SK-N-SH (cell line): Measurements from ENCODE around the gene GRM1. TPM values are rescaled to one million over a fixed set of nuclear protein-coding genes. Genes with fewer than 3 reads are reported as not detected.

Experiments used
- CTCF ChIA-PET: fragments of 300-600, 350-600 bp; formaldehyde crosslinking; extraction: SDS; loops from one replicate; lab custom pipeline; 2021; lab: Yijun Ruan, JAX
- POLR2A ChIA-PET: fragments of 350-600 bp; sonication (Branson Sonifier 250); formaldehyde crosslinking; extraction: SDS; loops from one replicate; lab custom pipeline; 2020; ENCODE audit warnings: antibody characterized with exemption, inconsistent platforms; lab: Yijun Ruan, JAX
- DNase-seq: peaks from one replicate; pipeline ENCODE4 v3.0.0; 2012
- H2AFZ ChIP-seq: fragments of 200-600 bp; sonication (generic); 2 replicates; pipeline ENCODE4 v1.8.1; 2016; ENCODE audit warnings: antibody characterized with exemption, mild to moderate bottlenecking, low read depth
- H3F3A ChIP-seq: fragments of 200-600 bp; sonication (generic); replicated peaks from 2 replicates; pipeline ENCODE3; 2016; ENCODE audit warnings: antibody characterized with exemption, mild to moderate bottlenecking; ENCODE audit not compliant: insufficient read depth
- H3K27ac ChIP-seq, 2 experiments: fragments of 200-500 bp in 1 of 2; fragments of 200-600 bp in 1 of 2; sonication (Bioruptor generic) in 1 of 2; sonication (generic), shearing (Covaris generic) in 1 of 2; 2 replicates each; pipeline versions ENCODE4 v1.5.1 to v1.6.1; 2014 to 2016; ENCODE audit warnings: low read depth in 2 of 2, inconsistent platforms in 1 of 2, low read length in 1 of 2, mild to moderate bottlenecking in 1 of 2, mixed read lengths in 1 of 2
- H3K27me3 ChIP-seq: fragments of 200-600 bp; sonication (generic), shearing (Covaris generic); 2 replicates; pipeline ENCODE4 v1.6.1; 2016; ENCODE audit warnings: mixed run types; ENCODE audit not compliant: insufficient read depth
- H3K36me3 ChIP-seq, 2 experiments: fragments of 200-500 bp in 1 of 2; fragments of 200-600 bp in 1 of 2; sonication (Bioruptor generic) in 1 of 2; sonication (generic) in 1 of 2; replicated peaks in 1 of 2; 2 replicates each; pipeline versions ENCODE3 to v1.5.1; 2014 to 2016; ENCODE audit warnings: low read length in 1 of 2, mild to moderate bottlenecking in 1 of 2; ENCODE audit not compliant: insufficient read depth in 2 of 2, control insufficient read depth in 1 of 2
- H3K4me1 ChIP-seq, 2 experiments: fragments of 200-500 bp in 1 of 2; fragments of 200-600 bp in 1 of 2; sonication (Bioruptor generic) in 1 of 2; sonication (generic), shearing (Covaris generic) in 1 of 2; 2 replicates each; pipeline versions ENCODE4 v1.5.1 to v1.6.1; 2014 to 2016; ENCODE audit warnings: low read depth in 1 of 2, low read length in 1 of 2, mixed run types in 1 of 2; ENCODE audit not compliant: insufficient read depth in 2 of 2, control insufficient read depth in 1 of 2
- H3K4me2 ChIP-seq: fragments of 200-600 bp; sonication (generic), shearing (Covaris generic); 2 replicates; pipeline ENCODE4 v1.6.1; 2017; ENCODE audit warnings: mixed run types
- H3K4me3 ChIP-seq, 2 experiments: fragments of 200-500 bp in 1 of 2; fragments of 200-600 bp in 1 of 2; sonication (Bioruptor generic) in 1 of 2; sonication (generic), shearing (Covaris generic) in 1 of 2; 2 replicates each; pipeline versions ENCODE4 v1.5.1 to v1.8.1; 2014 to 2016; ENCODE audit warnings: low read depth in 2 of 2, inconsistent platforms in 1 of 2, low read length in 1 of 2, mild to moderate bottlenecking in 1 of 2, mixed read lengths in 1 of 2, moderate library complexity in 1 of 2
- H3K79me2 ChIP-seq: fragments of 200-600 bp; sonication (generic); 2 replicates; pipeline ENCODE4 v1.8.1; 2017; ENCODE audit warnings: mild to moderate bottlenecking; ENCODE audit not compliant: insufficient read depth
- H3K9ac ChIP-seq: fragments of 200-600 bp; sonication (generic); 2 replicates; pipeline ENCODE4 v1.6.1; 2017; ENCODE audit warnings: mixed run types
- H3K9me2 ChIP-seq: fragments of 200-600 bp; sonication (generic); 2 replicates; pipeline ENCODE4 v1.6.1; 2017; ENCODE audit warnings: mixed run types
- H3K9me3 ChIP-seq: fragments of 200-600 bp; sonication (generic); 2 replicates; pipeline ENCODE4 v1.6.1; 2017; ENCODE audit warnings: mixed run types, mild to moderate bottlenecking, moderate library complexity
- H4K20me1 ChIP-seq: fragments of 200-600 bp; sonication (generic); 2 replicates; pipeline ENCODE4 v1.6.1; 2017; ENCODE audit warnings: mild to moderate bottlenecking, mixed run types; ENCODE audit not compliant: insufficient read depth
- CHD2 ChIP-seq: fragments of 150-350 bp; IDR thresholded peaks from 2 replicates; pipeline ENCODE4 v1.6.1; 2018; ENCODE audit warnings: low read length; ENCODE audit not compliant: partially characterized antibody
- FOXJ3 ChIP-seq: sonication (generic); formaldehyde crosslinking; IDR thresholded peaks from 2 replicates; pipeline ENCODE4 v1.5.1; 2020; ENCODE audit warnings: mild to moderate bottlenecking, missing genetic modification reagents
- GATA2 ChIP-seq: sonication (generic); formaldehyde crosslinking; IDR thresholded peaks from 2 replicates; pipeline ENCODE4 v1.5.0; 2020; ENCODE audit warnings: mild to moderate bottlenecking, missing genetic modification reagents
- MEF2A ChIP-seq: IDR thresholded peaks from 2 replicates; pipeline ENCODE4 v1.4.0; 2012; ENCODE audit warnings: low read depth, borderline replicate concordance
- NRF1 ChIP-seq: IDR thresholded peaks from 2 replicates; pipeline ENCODE4 v1.6.1; 2012; ENCODE audit warnings: low read depth, mild to moderate bottlenecking, low read length
- RFX5 ChIP-seq: IDR thresholded peaks from 2 replicates; pipeline ENCODE4 v1.6.1; 2012; ENCODE audit warnings: mild to moderate bottlenecking, improper control_type of control experiment, low read length
- RXRA ChIP-seq: IDR thresholded peaks from 2 replicates; pipeline ENCODE4 v1.4.0; 2012; ENCODE audit warnings: low read depth, mild to moderate bottlenecking, borderline replicate concordance
- SMC3 ChIP-seq: IDR thresholded peaks from 2 replicates; pipeline ENCODE4 v1.6.1; 2012; ENCODE audit warnings: low read depth, low read length, improper control_type of control experiment
- TAF1 ChIP-seq: IDR thresholded peaks from 2 replicates; pipeline ENCODE4 v1.6.1; 2012; ENCODE audit warnings: low read depth, mild to moderate bottlenecking, low read length, moderate library complexity, borderline replicate concordance
- TCF12 ChIP-seq: IDR thresholded peaks from 2 replicates; pipeline ENCODE4 v1.4.0; 2012
- WGBS: methylation state at CpG from one replicate; pipeline ENCODE4 v1.1.6; 2017; ENCODE audit warnings: low lambda C conversion rate; 5-methylcytosine and 5-hydroxymethylcytosine counted together
- polyA plus RNA-seq, 3 experiments: library from polyadenylated mRNA; depleted of rRNA; stranded (reverse); fragments of >200 nt; gene quantifications; 2 replicates each; pipeline ENCODE4 v1.2.3, GENCODE V29; 2012
- TF ChIP-seq, protein P1 (sequence below): IDR thresholded peaks from 2 replicates; pipeline ENCODE4 v1.4.0; 2012; ENCODE audit warnings: low read depth
- TF ChIP-seq, protein P2 (sequence below): IDR thresholded peaks from 2 replicates; pipeline ENCODE4 v1.4.0; 2012; ENCODE audit warnings: low read depth, borderline replicate concordance
- TF ChIP-seq, protein P3 (sequence below): fragments of 200-600 bp; sonication (generic); IDR thresholded peaks from 2 replicates; pipeline ENCODE4 v1.6.1; 2017; ENCODE audit warnings: antibody characterized with exemption, mild to moderate bottlenecking, moderate library complexity
- TF ChIP-seq, protein P4 (sequence below): fragments of 150-350 bp; IDR thresholded peaks from 2 replicates; pipeline ENCODE4 v1.6.1; 2017; ENCODE audit warnings: antibody characterized with exemption, low read length, low read depth, borderline replicate concordance

Gene GRM1
- polyA plus RNA-seq, 1 of the 3 experiments (the other 2 are of a cell fraction) = 0.05 TPM

DNA sequence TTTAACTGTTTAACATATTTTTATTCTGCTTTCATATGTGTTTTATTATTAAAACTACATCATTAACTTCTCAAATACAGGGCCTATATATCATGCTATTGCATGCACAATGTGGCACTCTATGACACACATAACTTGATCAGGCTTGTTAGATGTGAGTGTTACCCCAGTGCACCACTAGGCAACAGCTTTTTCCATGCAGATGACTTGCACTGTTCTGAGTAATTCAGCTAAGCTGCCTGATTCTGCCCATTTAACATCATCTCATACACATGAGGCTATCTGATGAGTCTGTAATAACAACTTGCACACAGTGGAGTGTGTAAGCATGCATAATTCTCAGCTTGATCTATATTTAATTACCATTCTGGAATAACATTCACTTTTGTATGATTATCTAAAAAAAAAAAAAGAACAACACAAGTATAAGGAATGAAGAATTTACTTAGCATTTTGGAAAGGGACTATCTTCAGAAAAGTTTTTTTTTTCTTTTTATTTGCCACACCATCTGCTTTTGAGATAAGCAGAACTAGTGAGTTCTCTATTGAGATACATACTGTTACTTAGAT, 83.1 kb downstream of the GRM1 start:
- ChIA-PET CTCF (no interaction called here), POLR2A (no interaction called here)
- DNase-seq = no peak
- Histone ChIP-seq H3K27me3 (no peaks in the 10 kb centered on the region), H3K9me3 (no peaks in the 10 kb centered on the region), H3K4me2 (no peak overlapping the region), H3K36me3 (no peaks in the 10 kb centered on the region), H3K9me2 (no peaks in the 10 kb centered on the region), H3K4me3 (no peak overlapping the region), H2AFZ (no peak overlapping the region), H3K9ac (no peak overlapping the region), H3K79me2 (no peaks in the 10 kb centered on the region), H3K4me1 (no peaks in the 10 kb centered on the region), H4K20me1 (no peaks in the 10 kb centered on the region), H3K27ac (no peak overlapping the region), H3F3A (no peaks in the 10 kb centered on the region)
- TF ChIP-seq TCF12 = no peak
- TF ChIP-seq, protein P1, sequence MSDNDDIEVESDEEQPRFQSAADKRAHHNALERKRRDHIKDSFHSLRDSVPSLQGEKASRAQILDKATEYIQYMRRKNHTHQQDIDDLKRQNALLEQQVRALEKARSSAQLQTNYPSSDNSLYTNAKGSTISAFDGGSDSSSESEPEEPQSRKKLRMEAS = no peak
- TF ChIP-seq CHD2 = no peak
- TF ChIP-seq MEF2A = no peak
- TF ChIP-seq RFX5 = no peak
- TF ChIP-seq, protein P2, sequence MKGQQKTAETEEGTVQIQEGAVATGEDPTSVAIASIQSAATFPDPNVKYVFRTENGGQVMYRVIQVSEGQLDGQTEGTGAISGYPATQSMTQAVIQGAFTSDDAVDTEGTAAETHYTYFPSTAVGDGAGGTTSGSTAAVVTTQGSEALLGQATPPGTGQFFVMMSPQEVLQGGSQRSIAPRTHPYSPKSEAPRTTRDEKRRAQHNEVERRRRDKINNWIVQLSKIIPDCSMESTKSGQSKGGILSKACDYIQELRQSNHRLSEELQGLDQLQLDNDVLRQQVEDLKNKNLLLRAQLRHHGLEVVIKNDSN = no peak
- no peak for TF ChIP-seq GATA2 (CRISPR knock-in tag)
- TF ChIP-seq, protein P3, sequence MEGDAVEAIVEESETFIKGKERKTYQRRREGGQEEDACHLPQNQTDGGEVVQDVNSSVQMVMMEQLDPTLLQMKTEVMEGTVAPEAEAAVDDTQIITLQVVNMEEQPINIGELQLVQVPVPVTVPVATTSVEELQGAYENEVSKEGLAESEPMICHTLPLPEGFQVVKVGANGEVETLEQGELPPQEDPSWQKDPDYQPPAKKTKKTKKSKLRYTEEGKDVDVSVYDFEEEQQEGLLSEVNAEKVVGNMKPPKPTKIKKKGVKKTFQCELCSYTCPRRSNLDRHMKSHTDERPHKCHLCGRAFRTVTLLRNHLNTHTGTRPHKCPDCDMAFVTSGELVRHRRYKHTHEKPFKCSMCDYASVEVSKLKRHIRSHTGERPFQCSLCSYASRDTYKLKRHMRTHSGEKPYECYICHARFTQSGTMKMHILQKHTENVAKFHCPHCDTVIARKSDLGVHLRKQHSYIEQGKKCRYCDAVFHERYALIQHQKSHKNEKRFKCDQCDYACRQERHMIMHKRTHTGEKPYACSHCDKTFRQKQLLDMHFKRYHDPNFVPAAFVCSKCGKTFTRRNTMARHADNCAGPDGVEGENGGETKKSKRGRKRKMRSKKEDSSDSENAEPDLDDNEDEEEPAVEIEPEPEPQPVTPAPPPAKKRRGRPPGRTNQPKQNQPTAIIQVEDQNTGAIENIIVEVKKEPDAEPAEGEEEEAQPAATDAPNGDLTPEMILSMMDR = no peak
- TF ChIP-seq, protein P4, sequence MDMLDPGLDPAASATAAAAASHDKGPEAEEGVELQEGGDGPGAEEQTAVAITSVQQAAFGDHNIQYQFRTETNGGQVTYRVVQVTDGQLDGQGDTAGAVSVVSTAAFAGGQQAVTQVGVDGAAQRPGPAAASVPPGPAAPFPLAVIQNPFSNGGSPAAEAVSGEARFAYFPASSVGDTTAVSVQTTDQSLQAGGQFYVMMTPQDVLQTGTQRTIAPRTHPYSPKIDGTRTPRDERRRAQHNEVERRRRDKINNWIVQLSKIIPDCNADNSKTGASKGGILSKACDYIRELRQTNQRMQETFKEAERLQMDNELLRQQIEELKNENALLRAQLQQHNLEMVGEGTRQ = no peak
- no peak for TF ChIP-seq SMC3
- TF ChIP-seq TAF1 = no peak
- no peak for TF ChIP-seq FOXJ3

DNA sequence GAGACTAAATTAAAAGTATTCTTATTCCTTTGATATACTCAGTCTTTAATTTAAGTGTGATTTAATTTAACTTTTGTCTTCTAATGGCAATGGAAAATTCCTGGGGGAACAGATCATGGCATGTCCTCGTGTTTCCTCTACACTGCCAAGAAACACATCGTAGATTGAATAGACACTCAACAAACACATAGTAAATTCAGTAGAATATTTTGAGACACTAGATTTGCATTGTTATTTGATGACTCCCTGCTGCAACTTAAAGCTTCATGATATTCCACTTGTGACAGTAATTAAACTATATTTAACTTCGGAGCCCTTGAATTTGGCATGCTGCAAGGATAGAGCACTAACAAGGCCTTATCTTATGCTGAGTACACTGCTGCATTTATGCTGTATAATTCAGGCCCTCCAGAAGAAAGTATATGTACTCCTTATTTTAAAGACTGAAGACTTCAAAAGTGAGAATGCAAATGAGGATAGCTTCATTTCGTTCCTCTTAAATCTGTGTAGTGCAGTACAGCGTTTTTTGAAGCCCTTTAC, 84.3 kb downstream of the GRM1 start:
- no peaks in the 10 kb centered on the region for H4K20me1 ChIP-seq
- no peaks in the 10 kb centered on the region for H3K27me3 ChIP-seq
- H3K9ac ChIP-seq = no peak overlapping the region
- no peak overlapping the region for H3K4me2 ChIP-seq
- no peaks in the 10 kb centered on the region for H3K4me1 ChIP-seq
- H3K27ac ChIP-seq = no peak overlapping the region
- no peak overlapping the region for H2AFZ ChIP-seq
- POLR2A ChIA-PET = no interaction called here
- H3K9me2 ChIP-seq = no peaks in the 10 kb centered on the region
- WGBS = 9% methylated on average over 5 of the region's 5 CpGs
- TF ChIP-seq CHD2 = no peak
- TF ChIP-seq GATA2 (CRISPR knock-in tag) = no peak
- TF ChIP-seq RXRA = no peak
- no peak for TF ChIP-seq NRF1
- no peaks in the 10 kb centered on the region for H3K36me3 ChIP-seq
- no peaks in the 10 kb centered on the region for H3K79me2 ChIP-seq
- no peak overlapping the region for H3K4me3 ChIP-seq
- CTCF ChIA-PET = no interaction called here
- no peaks in the 10 kb centered on the region for H3K9me3 ChIP-seq
- DNase-seq = no peak
- no peaks in the 10 kb centered on the region for H3F3A ChIP-seq
